Measurements from ENCODE around the gene CTDSP2. TPM values are rescaled to one million over a fixed set of nuclear protein-coding genes. Genes with fewer than 3 reads are reported as not detected.

The CTDSP2 gene
- polyA plus RNA-seq, 1 of the 3 experiments (the other 2 are of a cell fraction) = 119 TPM

GRCh38 chr12:57852200-57852599 lies 5.7 kb upstream of the CTDSP2 start:
- Histone ChIP-seq H3F3A (replicated peaks; ENCODE audit: insufficient read depth) (no peaks in the 10 kb centered on the region), H3K4me2 (no peak overlapping the region), H3K36me3 (replicated peaks in 1 of 2; ENCODE audit: control insufficient read depth in 1 of 2, insufficient read depth in 2 of 2, low read length in 1 of 2) (no peaks in the 10 kb centered on the region), H3K9ac (no peak overlapping the region), H3K4me1 (ENCODE audit: control insufficient read depth in 1 of 2, insufficient read depth in 2 of 2, low read depth in 1 of 2, low read length in 1 of 2) (peaks cover 0 to 3% of the 10 kb centered on the region in 2 experiments; a peak in 1 of 4 replicates), H3K27ac (ENCODE audit: low read depth in 2 of 2, low read length in 1 of 2) (no peak overlapping the region), H2AFZ (ENCODE audit: low read depth) (no peak overlapping the region), H3K27me3 (ENCODE audit: insufficient read depth) (no peaks in the 10 kb centered on the region), H3K79me2 (ENCODE audit: insufficient read depth) (no peaks in the 10 kb centered on the region), H3K4me3 (ENCODE audit: low read depth in 2 of 2, low read length in 1 of 2) (no peak overlapping the region), H3K9me2 (no peaks in the 10 kb centered on the region), H3K9me3 (no peaks in the 10 kb centered on the region), H4K20me1 (ENCODE audit: insufficient read depth) (no peaks in the 10 kb centered on the region)
- no peak for TF ChIP-seq EZH2phosphoT487 (IDR thresholded peaks at IDR 0.05; ENCODE audit: borderline replicate concordance, low read depth)
- no peak for TF ChIP-seq SIN3A (IDR thresholded peaks at IDR 0.05; ENCODE audit: borderline replicate concordance, low read depth, low read length)
- no peak for TF ChIP-seq GATA2 (CRISPR knock-in tag; IDR thresholded peaks at IDR 0.05)
- no peak for TF ChIP-seq IRF3 (IDR thresholded peaks at IDR 0.05; ENCODE audit: low read depth, low read length)
- no peak for TF ChIP-seq JUND (IDR thresholded peaks at IDR 0.05)
- no peak for TF ChIP-seq RFX5 (IDR thresholded peaks at IDR 0.05; ENCODE audit: low read length)
- TF ChIP-seq RAD21 (IDR thresholded peaks at IDR 0.05; ENCODE audit: low read length) = no peak
- no peak for TF ChIP-seq MEF2A (IDR thresholded peaks at IDR 0.05; ENCODE audit: borderline replicate concordance, low read depth)
- TF ChIP-seq, protein P1, sequence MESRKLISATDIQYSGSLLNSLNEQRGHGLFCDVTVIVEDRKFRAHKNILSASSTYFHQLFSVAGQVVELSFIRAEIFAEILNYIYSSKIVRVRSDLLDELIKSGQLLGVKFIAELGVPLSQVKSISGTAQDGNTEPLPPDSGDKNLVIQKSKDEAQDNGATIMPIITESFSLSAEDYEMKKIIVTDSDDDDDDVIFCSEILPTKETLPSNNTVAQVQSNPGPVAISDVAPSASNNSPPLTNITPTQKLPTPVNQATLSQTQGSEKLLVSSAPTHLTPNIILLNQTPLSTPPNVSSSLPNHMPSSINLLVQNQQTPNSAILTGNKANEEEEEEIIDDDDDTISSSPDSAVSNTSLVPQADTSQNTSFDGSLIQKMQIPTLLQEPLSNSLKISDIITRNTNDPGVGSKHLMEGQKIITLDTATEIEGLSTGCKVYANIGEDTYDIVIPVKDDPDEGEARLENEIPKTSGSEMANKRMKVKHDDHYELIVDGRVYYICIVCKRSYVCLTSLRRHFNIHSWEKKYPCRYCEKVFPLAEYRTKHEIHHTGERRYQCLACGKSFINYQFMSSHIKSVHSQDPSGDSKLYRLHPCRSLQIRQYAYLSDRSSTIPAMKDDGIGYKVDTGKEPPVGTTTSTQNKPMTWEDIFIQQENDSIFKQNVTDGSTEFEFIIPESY (IDR thresholded peaks at IDR 0.05; ENCODE audit: borderline replicate concordance, low read depth) = no peak
- TF ChIP-seq TEAD4 (IDR thresholded peaks at IDR 0.05; ENCODE audit: borderline replicate concordance, insufficient read depth) = no peak
- TF ChIP-seq RCOR1 (IDR thresholded peaks at IDR 0.05; ENCODE audit: low read length) = no peak
- no peak for TF ChIP-seq GABPA (IDR thresholded peaks at IDR 0.05; ENCODE audit: low read depth)
- ChIA-PET POLR2A (no interaction called here), CTCF (interaction anchor here (1.1 to 1.7 kb wide), 3 partner anchors 13 to 53 kb away, joined by 3 to 8 read pairs (median 5); no protein-coding TSS in a partner anchor)
- DNase-seq = no peak
- 98% methylated on average over 10 of the region's 11 CpGs for WGBS (ENCODE audit: low lambda C conversion rate)

GRCh38 chr12:57851552-57851951 lies 5.0 kb upstream of the CTDSP2 start:
- Histone ChIP-seq H3K27ac (ENCODE audit: low read depth in 2 of 2, low read length in 1 of 2) (no peak overlapping the region), H3K36me3 (replicated peaks in 1 of 2; ENCODE audit: control insufficient read depth in 1 of 2, insufficient read depth in 2 of 2, low read length in 1 of 2) (no peaks in the 10 kb centered on the region), H3F3A (replicated peaks; ENCODE audit: insufficient read depth) (no peaks in the 10 kb centered on the region), H3K79me2 (ENCODE audit: insufficient read depth) (no peaks in the 10 kb centered on the region), H4K20me1 (ENCODE audit: insufficient read depth) (no peaks in the 10 kb centered on the region), H3K4me2 (no peak overlapping the region), H3K4me3 (ENCODE audit: low read depth in 2 of 2, low read length in 1 of 2) (no peak overlapping the region), H2AFZ (ENCODE audit: low read depth) (no peak overlapping the region), H3K9me3 (no peaks in the 10 kb centered on the region), H3K9ac (no peak overlapping the region), H3K27me3 (ENCODE audit: insufficient read depth) (no peaks in the 10 kb centered on the region), H3K9me2 (no peaks in the 10 kb centered on the region), H3K4me1 (ENCODE audit: control insufficient read depth in 1 of 2, insufficient read depth in 2 of 2, low read depth in 1 of 2, low read length in 1 of 2) (peaks cover 0 to 3% of the 10 kb centered on the region in 2 experiments; a peak in 1 of 4 replicates)
- ChIA-PET POLR2A (no interaction called here), CTCF (interaction anchor here (1.1 to 1.7 kb wide), 3 partner anchors 13 to 54 kb away, joined by 3 to 8 read pairs (median 5); no protein-coding TSS in a partner anchor)
- 86% methylated on average over 1 of the region's 1 CpG for WGBS (ENCODE audit: low lambda C conversion rate)
- DNase-seq = no peak
- TF ChIP-seq CHD2 (IDR thresholded peaks at IDR 0.05; ENCODE audit: low read length, partially characterized antibody) (no peak), NFIC (IDR thresholded peaks at IDR 0.05; ENCODE audit: borderline replicate concordance) (no peak), GATA2 (CRISPR knock-in tag; IDR thresholded peaks at IDR 0.05) (no peak), CTCF (IDR thresholded peaks at IDR 0.05) (no peak), TEAD4 (IDR thresholded peaks at IDR 0.05; ENCODE audit: borderline replicate concordance, insufficient read depth) (no peak), REST (IDR thresholded peaks at IDR 0.05; ENCODE audit: low read depth, low read length) (no peak), NRF1 (IDR thresholded peaks at IDR 0.05; ENCODE audit: low read depth, low read length) (no peak), GABPA (IDR thresholded peaks at IDR 0.05; ENCODE audit: low read depth) (no peak), EP300 (IDR thresholded peaks at IDR 0.05; ENCODE audit: borderline replicate concordance in 1 of 2, low read depth in 1 of 2, low read length in 1 of 2) (no peak)
